Chondrocyte (in vitro differentiated cells): ENCODE results near the gene TMIGD3. TPM values are rescaled to one million over a fixed set of nuclear protein-coding genes. Genes with fewer than 3 reads are reported as not detected.
A peak's percentile ranks its signal among the peaks of the same experiment; 100 is the strongest.
"Not testable (repeated sequence)": the region's sequence is repeated elsewhere in the genome, so short reads cannot be mapped to it uniquely, and the experiment has no call there.

Experiments used
- DNase-seq: peaks from one replicate; pipeline ENCODE4 v3.0.0; 2021; ENCODE audit warnings: mixed read lengths, low spot score
- H3K27ac Mint-ChIP-seq: one replicate; pipeline ENCODE4 v1.8.0; 2021; ENCODE audit warnings: mild to moderate bottlenecking, moderate library complexity, mixed read lengths; ENCODE audit not compliant: unreplicated experiment
- H3K27me3 Mint-ChIP-seq: 2 replicates; pipeline ENCODE4 v1.8.0; 2021; ENCODE audit warnings: low read depth, mixed read lengths
- H3K36me3 Mint-ChIP-seq: 2 replicates; pipeline ENCODE4 v1.8.0; 2021; ENCODE audit warnings: low read depth, mixed read lengths
- H3K4me1 Mint-ChIP-seq: 2 replicates; pipeline ENCODE4 v1.8.0; 2021; ENCODE audit warnings: low read depth, mild to moderate bottlenecking, mixed read lengths
- H3K4me3 Mint-ChIP-seq: one replicate; pipeline ENCODE4 v1.8.0; 2021; ENCODE audit warnings: mild to moderate bottlenecking, moderate library complexity, mixed read lengths; ENCODE audit not compliant: unreplicated experiment
- H3K9me3 Mint-ChIP-seq: 2 replicates; pipeline ENCODE4 v1.8.0; 2021; ENCODE audit warnings: low read depth, mixed read lengths
- long read RNA-seq: library from polyadenylated mRNA; stranded (forward); transcript quantifications from one replicate; pipeline ENCODE4 v2.0.0, GENCODE V29; 2021
- total RNA-seq: library from RNA; stranded (reverse); gene quantifications from 3 replicates; pipeline ENCODE4 v1.2.1, GENCODE V29; 2021
- TF ChIP-seq, protein P1 (sequence below): fragments of 200-600 bp; sonication (generic); IDR thresholded peaks from 2 replicates; pipeline ENCODE4 v1.5.0; 2021; ENCODE audit warnings: antibody characterized with exemption, mild to moderate bottlenecking, moderate library complexity

Gene TMIGD3
- total RNA-seq, result not detected in 3 replicates
- long read RNA-seq, result 0 reads

DNA sequence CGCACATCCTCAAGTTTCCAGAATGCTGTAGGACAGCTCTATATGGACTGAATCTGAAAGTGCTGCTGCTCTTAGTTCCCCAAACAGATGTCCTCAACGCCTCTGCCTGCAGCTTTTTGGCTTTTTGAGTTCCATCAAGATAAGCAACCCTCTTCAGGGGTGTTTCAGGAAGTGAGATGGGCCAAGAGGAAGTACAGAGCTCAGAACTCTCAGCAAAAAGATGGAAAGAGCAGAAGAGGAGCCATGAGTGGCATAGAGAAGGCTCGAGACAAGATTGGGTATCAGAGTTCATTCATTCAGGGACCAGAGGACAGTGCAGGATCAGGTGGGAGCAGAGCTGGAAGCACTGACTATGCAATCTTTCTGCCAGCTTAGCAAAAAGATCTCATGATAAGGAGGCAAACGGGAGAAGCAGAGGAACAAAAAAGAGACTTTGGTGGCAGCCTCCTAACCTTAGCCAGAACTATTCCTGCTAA is at the start of gene TMIGD3, which contains the start of gene ADORA3:
Gene TMIGD3 (minus strand): TSS at position 49 of the 476 bp plus-strand sequence. CDS start 279 bp downstream, outside the sequence.
Gene ADORA3 (minus strand): TSS at position 49 of the 476 bp plus-strand sequence. CDS start 279 bp downstream, outside the sequence.
- Mint-ChIP-seq H3K9me3 (no peaks in the 10 kb centered on the region), H3K27me3 (peaks cover 17% of the 10 kb centered on the region), H3K4me3 (no peak within 1 kb of the TSS), H3K36me3 (no peaks in the 10 kb centered on the region), H3K4me1 (peaks cover 15% of the 10 kb centered on the region), H3K27ac (no peak within 1 kb of the TSS)
- DNase-seq, result no peak
- TF ChIP-seq, protein P1, sequence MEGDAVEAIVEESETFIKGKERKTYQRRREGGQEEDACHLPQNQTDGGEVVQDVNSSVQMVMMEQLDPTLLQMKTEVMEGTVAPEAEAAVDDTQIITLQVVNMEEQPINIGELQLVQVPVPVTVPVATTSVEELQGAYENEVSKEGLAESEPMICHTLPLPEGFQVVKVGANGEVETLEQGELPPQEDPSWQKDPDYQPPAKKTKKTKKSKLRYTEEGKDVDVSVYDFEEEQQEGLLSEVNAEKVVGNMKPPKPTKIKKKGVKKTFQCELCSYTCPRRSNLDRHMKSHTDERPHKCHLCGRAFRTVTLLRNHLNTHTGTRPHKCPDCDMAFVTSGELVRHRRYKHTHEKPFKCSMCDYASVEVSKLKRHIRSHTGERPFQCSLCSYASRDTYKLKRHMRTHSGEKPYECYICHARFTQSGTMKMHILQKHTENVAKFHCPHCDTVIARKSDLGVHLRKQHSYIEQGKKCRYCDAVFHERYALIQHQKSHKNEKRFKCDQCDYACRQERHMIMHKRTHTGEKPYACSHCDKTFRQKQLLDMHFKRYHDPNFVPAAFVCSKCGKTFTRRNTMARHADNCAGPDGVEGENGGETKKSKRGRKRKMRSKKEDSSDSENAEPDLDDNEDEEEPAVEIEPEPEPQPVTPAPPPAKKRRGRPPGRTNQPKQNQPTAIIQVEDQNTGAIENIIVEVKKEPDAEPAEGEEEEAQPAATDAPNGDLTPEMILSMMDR, result no peak

DNA sequence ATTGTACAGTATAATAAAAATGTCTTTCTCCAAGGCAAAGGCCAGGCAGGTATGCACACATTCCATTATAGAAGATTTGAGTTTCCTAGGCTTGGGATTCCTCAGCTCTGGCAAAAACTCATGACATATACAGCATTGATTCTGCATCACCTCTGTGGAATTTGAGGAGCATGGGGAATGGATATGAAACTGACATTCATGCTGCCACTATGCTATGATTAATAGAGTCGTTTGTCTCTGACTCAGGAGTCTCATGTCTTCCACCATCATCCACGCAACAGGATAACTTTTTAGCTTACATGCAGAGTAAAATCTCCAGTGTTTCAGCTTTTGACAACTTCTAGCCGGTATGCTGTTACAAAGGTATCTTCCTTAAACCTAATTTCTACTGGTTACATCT is 49.8 kb upstream of the TMIGD3 start:
- TF ChIP-seq, protein P1, result no peak
- peaks cover 9% of the 10 kb centered on the region for H3K4me1 Mint-ChIP-seq
- peaks cover 2% of the 10 kb centered on the region for H3K27me3 Mint-ChIP-seq
- peak overlapping the region; percentile 65 for H3K27ac Mint-ChIP-seq
- H3K4me3 Mint-ChIP-seq, result no peak overlapping the region
- H3K36me3 Mint-ChIP-seq, result no peaks in the 10 kb centered on the region
- DNase-seq, result no peak
- no peaks in the 10 kb centered on the region for H3K9me3 Mint-ChIP-seq

DNA sequence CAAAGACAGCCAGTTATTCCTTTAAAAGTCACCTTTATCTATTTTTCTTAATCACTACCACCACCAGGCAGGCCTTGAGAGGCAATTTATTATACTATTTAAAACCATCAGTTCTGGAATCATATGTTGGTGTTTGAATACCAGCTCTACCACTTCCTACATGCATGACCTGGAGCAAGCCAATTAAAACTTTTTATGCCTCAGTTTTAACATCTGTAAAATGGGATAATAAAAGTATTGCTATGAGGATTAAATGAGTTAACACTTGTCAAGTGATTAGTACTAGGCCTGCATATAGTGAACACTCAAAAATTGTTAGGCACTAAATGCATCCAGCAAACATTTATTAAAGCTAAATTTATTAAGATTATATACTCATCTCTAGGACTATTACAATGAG is 49.2 kb upstream of the TMIGD3 start:
- Mint-ChIP-seq H3K27ac (no peak overlapping the region), H3K36me3 (no peaks in the 10 kb centered on the region), H3K27me3 (peaks cover 4% of the 10 kb centered on the region), H3K4me3 (no peak overlapping the region), H3K9me3 (no peaks in the 10 kb centered on the region), H3K4me1 (peaks cover 9% of the 10 kb centered on the region)
- TF ChIP-seq, protein P1, result no peak
- no peak for DNase-seq

DNA sequence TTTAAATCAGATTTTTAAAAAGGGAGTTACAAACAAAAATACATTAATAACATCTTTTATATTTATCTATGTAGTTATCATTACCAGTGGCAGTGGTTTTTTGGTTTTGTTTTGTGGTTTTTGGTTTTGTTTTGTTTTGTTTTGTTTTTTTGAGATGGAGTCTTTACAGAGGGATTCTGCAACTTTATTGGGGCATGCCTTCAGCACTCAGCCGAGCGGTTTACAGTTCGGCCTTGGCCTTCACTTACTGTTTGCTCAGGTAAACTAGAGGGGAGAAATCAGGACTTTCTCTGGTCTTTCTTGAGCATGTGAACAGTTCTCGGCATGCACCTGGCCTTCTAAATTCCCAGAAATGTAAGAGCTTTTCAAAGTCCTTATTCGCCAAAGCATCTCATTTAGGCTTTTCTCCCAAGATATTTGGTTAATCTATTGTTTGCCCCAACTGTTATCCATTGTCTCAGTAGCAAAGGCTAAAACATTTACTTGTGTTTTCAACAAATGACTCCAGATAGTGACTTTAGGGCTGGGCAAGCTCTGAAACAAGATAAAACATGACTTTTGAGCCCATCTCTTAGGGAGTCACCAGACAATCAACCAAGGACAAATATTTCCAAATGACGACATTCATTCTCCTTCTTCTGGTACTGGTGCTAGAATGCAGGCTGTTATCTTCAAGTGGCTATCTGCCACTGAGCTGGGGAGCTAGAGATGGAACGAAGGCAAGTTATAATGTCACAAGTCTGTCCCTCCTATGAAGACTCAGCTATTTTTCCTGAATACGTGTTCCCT is 48.4 kb upstream of the TMIGD3 start:
- no peak for DNase-seq
- H3K9me3 Mint-ChIP-seq, result no peaks in the 10 kb centered on the region
- H3K27me3 Mint-ChIP-seq, result peaks cover 4% of the 10 kb centered on the region
- H3K27ac Mint-ChIP-seq, result no peak overlapping the region
- peaks cover 9% of the 10 kb centered on the region for H3K4me1 Mint-ChIP-seq
- no peak overlapping the region for H3K4me3 Mint-ChIP-seq
- no peaks in the 10 kb centered on the region for H3K36me3 Mint-ChIP-seq
- TF ChIP-seq, protein P1, result no peak

DNA sequence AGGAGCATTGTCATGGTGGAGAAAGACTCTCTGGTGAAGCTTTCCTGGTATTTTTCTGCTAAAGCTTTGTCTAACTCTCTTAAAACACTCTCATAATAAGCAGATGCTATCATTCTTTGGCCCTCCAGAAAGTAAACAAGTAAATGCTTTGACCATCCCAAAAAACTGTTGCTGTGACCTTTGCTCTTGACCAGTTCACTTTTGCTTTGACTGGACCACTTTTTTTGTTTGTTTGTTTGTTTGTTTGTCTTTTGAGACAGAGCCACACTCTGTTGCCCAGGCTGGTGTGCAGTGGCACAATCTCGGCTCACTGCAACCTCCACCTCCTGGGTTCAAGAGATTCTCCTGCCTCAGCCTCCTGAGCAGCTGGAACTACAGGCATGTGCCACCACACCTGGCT is 44.4 kb upstream of the TMIGD3 start:
- not testable (repeated sequence) for H3K27me3 Mint-ChIP-seq, H3K9me3 Mint-ChIP-seq, DNase-seq, H3K4me1 Mint-ChIP-seq, H3K4me3 Mint-ChIP-seq, H3K27ac Mint-ChIP-seq, H3K36me3 Mint-ChIP-seq
